BJ (cell line): ENCODE data around the gene HOXD11. TPM values are rescaled to one million over a fixed set of nuclear protein-coding genes. Genes with fewer than 3 reads are reported as not detected.

ENCODE experiments used
- CTCF ChIA-PET: fragments of 350-600 bp; formaldehyde crosslinking; extraction: SDS; loops from one replicate; lab custom pipeline; 2021; ENCODE audit warnings: antibody characterized with exemption, inconsistent platforms; lab: Yijun Ruan, JAX
- POLR2A ChIA-PET: fragments of 300-600 bp; sonication (Branson Sonifier 250); formaldehyde crosslinking; extraction: SDS; loops from one replicate; lab custom pipeline; 2021; ENCODE audit warnings: antibody characterized with exemption; lab: Charles Lee
- DNase-seq: peaks from one replicate; pipeline ENCODE4 v3.0.0-alpha.2; 2011; ENCODE audit warnings: low read depth
- H3K27me3 ChIP-seq: 2 replicates; pipeline ENCODE4 v1.6.0; 2011; ENCODE audit warnings: low read length; ENCODE audit not compliant: control insufficient read depth, insufficient read depth
- H3K36me3 ChIP-seq: 2 replicates; pipeline ENCODE4 v1.5.1; 2011; ENCODE audit warnings: low read length; ENCODE audit not compliant: control insufficient read depth, insufficient read depth
- H3K4me3 ChIP-seq: 2 replicates; pipeline ENCODE4 v1.5.1; 2011; ENCODE audit warnings: low read depth, mild to moderate bottlenecking, control low read depth, low read length
- CTCF ChIP-seq: IDR thresholded peaks from 2 replicates; pipeline ENCODE4 v1.5.1; 2011; ENCODE audit warnings: low read depth, mild to moderate bottlenecking, control low read depth, inconsistent platforms, low read length, moderate library complexity; ENCODE audit not compliant: insufficient read depth
- polyA plus RNA-seq: library from polyadenylated mRNA; depleted of rRNA; stranded (reverse); fragments of >200 nt; gene quantifications from 2 replicates; pipeline ENCODE4 v1.2.3, GENCODE V29; 2011

Gene HOXD11
- polyA plus RNA-seq, 1 experiment = 9.9 TPM

- ChIA-PET CTCF (interaction anchor here (0.6 to 0.9 kb wide), 4 partner anchors 12 to 1392 kb away, joined by 3 to 5 read pairs (median 4); no protein-coding TSS in a partner anchor), POLR2A (no interaction called here)
- no peak for TF ChIP-seq CTCF
- DNase-seq = no peak
- Histone ChIP-seq H3K27me3 (peaks cover 36% of the 10 kb centered on the region), H3K36me3 (no peaks in the 10 kb centered on the region), H3K4me3 (no peak overlapping the region)
These were observed 15.5 kb upstream of the HOXD11 start for GRCh38 chr2:176091329-176092258.

DNA sequence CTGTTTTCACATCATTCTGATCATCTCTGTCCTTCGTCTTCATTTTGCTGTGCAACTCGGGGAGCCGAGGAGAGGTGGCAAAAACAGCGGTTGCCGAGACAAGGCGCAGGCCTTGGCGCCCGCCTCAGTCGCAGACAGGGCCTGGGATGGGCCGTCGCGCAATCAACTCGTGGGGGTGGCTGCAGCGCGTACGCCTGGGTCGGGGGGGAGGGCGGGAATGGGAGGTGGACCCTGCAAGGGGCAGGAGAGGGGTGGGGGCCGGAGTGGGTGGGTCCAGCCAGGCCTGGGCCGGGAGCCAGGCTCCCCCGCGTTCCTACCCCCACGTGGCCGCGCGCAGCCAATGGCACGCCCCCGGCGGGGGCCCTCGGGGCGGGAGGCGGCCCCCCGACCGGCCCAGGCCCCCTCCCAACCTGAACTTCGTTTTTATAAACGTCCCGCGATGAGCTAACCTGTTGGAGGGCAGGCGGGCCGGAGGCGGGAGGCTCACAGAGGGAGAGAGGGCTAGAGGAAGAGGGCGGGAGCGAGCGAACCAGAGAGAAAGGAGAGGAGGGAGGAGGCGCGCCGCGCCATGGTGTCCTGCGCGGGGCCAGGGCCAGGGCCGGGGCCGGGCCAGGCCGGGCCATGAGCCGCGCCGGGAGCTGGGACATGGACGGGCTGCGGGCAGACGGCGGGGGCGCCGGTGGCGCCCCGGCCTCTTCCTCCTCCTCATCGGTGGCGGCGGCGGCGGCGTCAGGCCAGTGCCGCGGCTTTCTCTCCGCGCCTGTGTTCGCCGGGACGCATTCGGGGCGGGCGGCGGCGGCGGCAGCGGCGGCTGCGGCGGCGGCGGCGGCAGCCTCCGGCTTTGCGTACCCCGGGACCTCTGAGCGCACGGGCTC, 14.6 kb upstream of the HOXD11 start, which contains the start of gene HOXD13:
Gene HOXD13, plus strand, starts transcription at position 452 of the 875 bp plus-strand sequence. Its CDS starts 170 bp downstream, at position 622.
- Histone ChIP-seq H3K36me3 (no peaks in the 10 kb centered on the region), H3K27me3 (peaks cover 40% of the 10 kb centered on the region), H3K4me3 (peak within 1 kb of the TSS; percentile 35)
- ChIA-PET POLR2A (no interaction called here), CTCF (interaction anchor here (0.6 kb wide), 2 partner anchors 148 to 681 kb away, joined by 3 to 4 read pairs; no protein-coding TSS in a partner anchor)
- no peak for TF ChIP-seq CTCF
- no peak for DNase-seq

DNA sequence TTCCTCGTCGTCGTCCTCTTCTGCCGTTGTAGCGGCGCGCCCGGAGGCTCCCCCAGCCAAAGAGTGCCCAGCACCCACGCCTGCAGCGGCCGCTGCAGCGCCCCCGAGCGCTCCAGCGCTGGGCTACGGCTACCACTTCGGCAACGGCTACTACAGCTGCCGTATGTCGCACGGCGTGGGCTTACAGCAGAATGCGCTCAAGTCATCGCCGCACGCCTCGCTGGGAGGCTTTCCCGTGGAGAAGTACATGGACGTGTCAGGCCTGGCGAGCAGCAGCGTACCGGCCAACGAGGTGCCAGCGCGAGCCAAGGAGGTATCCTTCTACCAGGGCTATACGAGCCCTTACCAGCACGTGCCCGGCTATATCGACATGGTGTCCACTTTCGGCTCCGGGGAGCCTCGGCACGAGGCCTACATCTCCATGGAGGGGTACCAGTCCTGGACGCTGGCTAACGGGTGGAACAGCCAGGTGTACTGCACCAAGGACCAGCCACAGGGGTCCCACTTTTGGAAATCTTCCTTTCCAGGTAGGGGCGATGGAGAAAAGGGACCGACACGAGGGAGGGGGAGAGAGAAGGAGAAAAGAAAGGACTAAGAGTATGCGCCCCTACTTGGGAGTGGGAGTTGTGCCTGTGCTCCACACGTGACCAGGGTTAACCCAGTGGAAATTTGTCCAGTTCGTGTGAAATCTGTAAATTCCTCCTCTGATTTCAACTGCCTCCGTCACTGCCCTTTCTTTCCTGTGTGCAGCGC, 13.8 kb upstream of the HOXD11 start:
- DNase-seq = no peak
- Histone ChIP-seq H3K27me3 (peaks cover 40% of the 10 kb centered on the region), H3K36me3 (no peaks in the 10 kb centered on the region), H3K4me3 (peak overlapping the region; percentile 35)
- ChIA-PET CTCF (interaction anchor here (0.6 to 1.0 kb wide), 2 partner anchors 682 to 726 kb away, joined by 3 read pairs; no protein-coding TSS in a partner anchor), POLR2A (no interaction called here)
- TF ChIP-seq CTCF = peak; percentile 53

DNA sequence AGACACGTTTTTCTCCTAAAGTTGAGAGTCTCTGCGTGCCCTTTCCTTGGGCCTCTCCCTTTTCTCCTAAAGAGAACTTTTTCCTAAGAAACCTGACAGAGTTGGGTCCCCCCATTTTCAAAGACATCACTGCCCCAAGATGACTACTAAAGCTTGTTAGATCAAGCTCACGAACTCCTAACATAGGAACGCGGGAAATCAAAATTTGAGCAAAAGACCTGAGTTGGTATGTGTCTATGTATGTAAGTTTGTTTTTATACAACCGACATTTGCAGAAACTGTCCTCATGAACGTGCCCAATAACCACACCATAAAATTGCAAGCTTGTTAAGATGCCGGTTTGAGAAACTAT, 13.2 kb upstream of the HOXD11 start:
- DNase-seq = no peak
- TF ChIP-seq CTCF = no peak
- H3K27me3 ChIP-seq = peaks cover 42% of the 10 kb centered on the region
- H3K4me3 ChIP-seq = peak overlapping the region; percentile 35
- CTCF ChIA-PET = interaction anchor here (1.0 kb wide), 1 partner anchor 726 kb away, joined by 3 read pairs; no protein-coding TSS in a partner anchor
- POLR2A ChIA-PET = no interaction called here
- no peaks in the 10 kb centered on the region for H3K36me3 ChIP-seq
